Breast epithelium (tissue), 4 donors: ENCODE measurements around the gene GCH1. TPM values are rescaled to one million over a fixed set of nuclear protein-coding genes. Genes with fewer than 3 reads are reported as not detected.

ENCODE experiments used
- DNase-seq, 2 donors: peaks; one replicate each; pipeline ENCODE4 v3.0.0-alpha.2; 2019; ENCODE audit warnings: low spot score in 2 of 2
- H3K27ac ChIP-seq, 2 donors: fragments of 200-600 bp; sonication (generic) in 1 of 2; one replicate each; pipeline ENCODE4 v1.5.1; 2016 to 2019; ENCODE audit warnings: mild to moderate bottlenecking in 1 of 2
- H3K27me3 ChIP-seq, 2 donors: fragments of 200-600 bp; sonication (generic) in 1 of 2; one replicate each; pipeline versions ENCODE4 v1.5.1 to v1.6.0; 2017 to 2019; ENCODE audit warnings: control low read depth in 1 of 2, mild to moderate bottlenecking in 1 of 2
- H3K36me3 ChIP-seq: fragments of 200-600 bp; one replicate; pipeline ENCODE4 v1.5.1; 2019
- H3K4me1 ChIP-seq, 2 donors: fragments of 200-600 bp; sonication (generic); one replicate each; pipeline ENCODE4 v1.5.1; 2016 to 2019; ENCODE audit warnings: control low read depth in 1 of 2
- H3K4me3 ChIP-seq, 3 donors: fragments of 200-600 bp; sonication (generic); 1 replicate in 2 of 3; 2 replicates in 1 of 3; pipeline ENCODE4 v1.5.1; 2016 to 2019; ENCODE audit warnings: mild to moderate bottlenecking in 3 of 3, moderate library complexity in 2 of 3
- H3K9me3 ChIP-seq, 2 donors: fragments of 200-600 bp; sonication (generic) in 1 of 2; one replicate each; pipeline ENCODE4 v1.5.1; 2016 to 2019; ENCODE audit warnings: control low read depth in 1 of 2
- CTCF ChIP-seq, 3 donors: fragments of 450-650 bp; IDR thresholded peaks; one replicate each; pipeline ENCODE4 v1.5.1; 2016 to 2017; ENCODE audit warnings: antibody characterized with exemption in 3 of 3, mild to moderate bottlenecking in 3 of 3, moderate library complexity in 3 of 3
- POLR2A ChIP-seq: fragments of 450-650 bp; IDR thresholded peaks from one replicate; pipeline ENCODE4 v1.6.1; 2016; ENCODE audit warnings: antibody characterized with exemption, mild to moderate bottlenecking, moderate library complexity
- POLR2AphosphoS5 ChIP-seq, 3 donors: sonication (generic); formaldehyde crosslinking; IDR thresholded peaks; one replicate each; pipeline ENCODE4 v1.6.1; 2017; ENCODE audit warnings: antibody characterized with exemption in 3 of 3
- intact Hi-C: fragments of 100-400 bp; cut with DNase I; formaldehyde crosslinking; loops from one replicate; pipeline ENCODE4 v1.15.1; 2023; ENCODE audit warnings: low total_unique reads
- total RNA-seq, 3 donors: library from RNA; depleted of rRNA; stranded (reverse); fragments of >200 nt; gene quantifications; one replicate each; pipeline ENCODE4 v1.1.0, GENCODE V29; 2016

Gene GCH1
- total RNA-seq, 3 donors from 2014 or later = 3.4 to 20.1 (median 19.3) TPM

- intact Hi-C loops = no loop called here
- no peaks in the 10 kb centered on the region for H3K4me1 ChIP-seq
- no peak overlapping the region for H3K27ac ChIP-seq
- H3K4me3 ChIP-seq = no peak overlapping the region
- TF ChIP-seq CTCF (IDR thresholded peaks at IDR 0.05) = no peak
- TF ChIP-seq POLR2A = no peak
- no peak for TF ChIP-seq POLR2AphosphoS5 (IDR thresholded peaks at IDR 0.05)
- H3K9me3 ChIP-seq = no peaks in the 10 kb centered on the region
- DNase-seq = no peak
- H3K36me3 ChIP-seq = no peaks in the 10 kb centered on the region
- H3K27me3 ChIP-seq = no peaks in the 10 kb centered on the region
These were observed 6.9 kb downstream of the GCH1 start for GRCh38 chr14:54895683-54896082.

GRCh38 chr14:54894995-54895394, 7.6 kb downstream of the GCH1 start:
- DNase-seq = no peak
- no peaks in the 10 kb centered on the region for H3K36me3 ChIP-seq
- H3K4me3 ChIP-seq = no peak overlapping the region
- H3K27me3 ChIP-seq = no peaks in the 10 kb centered on the region
- H3K9me3 ChIP-seq = no peaks in the 10 kb centered on the region
- intact Hi-C loops = no loop called here
- H3K27ac ChIP-seq = no peak overlapping the region
- no peaks in the 10 kb centered on the region for H3K4me1 ChIP-seq
- TF ChIP-seq CTCF (IDR thresholded peaks at IDR 0.05) (no peak), POLR2A (no peak), POLR2AphosphoS5 (IDR thresholded peaks at IDR 0.05) (no peak)

- intact Hi-C loops = no loop called here
- Histone ChIP-seq H3K27ac (no peak overlapping the region), H3K27me3 (no peaks in the 10 kb centered on the region), H3K36me3 (no peaks in the 10 kb centered on the region), H3K4me3 (no peak overlapping the region), H3K4me1 (no peaks in the 10 kb centered on the region), H3K9me3 (no peaks in the 10 kb centered on the region)
- TF ChIP-seq POLR2A = no peak
- TF ChIP-seq CTCF (IDR thresholded peaks at IDR 0.05) = peak; percentile 73 to 80 (median 73)
- no peak for TF ChIP-seq POLR2AphosphoS5 (IDR thresholded peaks at IDR 0.05)
- DNase-seq = no peak
These were observed 9.4 kb downstream of the GCH1 start for GRCh38 chr14:54893151-54893760.

- H3K27ac ChIP-seq = no peak overlapping the region
- H3K4me3 ChIP-seq = no peak overlapping the region
- H3K27me3 ChIP-seq = no peaks in the 10 kb centered on the region
- H3K4me1 ChIP-seq = no peaks in the 10 kb centered on the region
- no peaks in the 10 kb centered on the region for H3K9me3 ChIP-seq
- TF ChIP-seq POLR2A (no peak), POLR2AphosphoS5 (IDR thresholded peaks at IDR 0.05) (no peak), CTCF (IDR thresholded peaks at IDR 0.05) (no peak)
- intact Hi-C loops = no loop called here
- no peaks in the 10 kb centered on the region for H3K36me3 ChIP-seq
- no peak for DNase-seq
These were observed 11.0 kb downstream of the GCH1 start for GRCh38 chr14:54891471-54892245.

- Histone ChIP-seq H3K9me3 (no peaks in the 10 kb centered on the region), H3K27me3 (no peaks in the 10 kb centered on the region), H3K27ac (no peak overlapping the region), H3K4me1 (no peaks in the 10 kb centered on the region), H3K4me3 (no peak overlapping the region), H3K36me3 (no peaks in the 10 kb centered on the region)
- intact Hi-C loops = no loop called here
- TF ChIP-seq POLR2A (no peak), POLR2AphosphoS5 (IDR thresholded peaks at IDR 0.05) (no peak), CTCF (IDR thresholded peaks at IDR 0.05) (no peak)
- DNase-seq = no peak
These were observed 11.8 kb downstream of the GCH1 start for GRCh38 chr14:54890788-54891187.
